ENCODE results near the gene ATG13. TPM values are rescaled to one million over a fixed set of nuclear protein-coding genes. Genes with fewer than 3 reads are reported as not detected.
"Not testable (repeated sequence)": the region's sequence is repeated elsewhere in the genome, so short reads cannot be mapped to it uniquely, and the experiment has no call there.

Gene ATG13
- total RNA-seq, 1 experiment from 2014 or later: 63.5 TPM

DNA sequence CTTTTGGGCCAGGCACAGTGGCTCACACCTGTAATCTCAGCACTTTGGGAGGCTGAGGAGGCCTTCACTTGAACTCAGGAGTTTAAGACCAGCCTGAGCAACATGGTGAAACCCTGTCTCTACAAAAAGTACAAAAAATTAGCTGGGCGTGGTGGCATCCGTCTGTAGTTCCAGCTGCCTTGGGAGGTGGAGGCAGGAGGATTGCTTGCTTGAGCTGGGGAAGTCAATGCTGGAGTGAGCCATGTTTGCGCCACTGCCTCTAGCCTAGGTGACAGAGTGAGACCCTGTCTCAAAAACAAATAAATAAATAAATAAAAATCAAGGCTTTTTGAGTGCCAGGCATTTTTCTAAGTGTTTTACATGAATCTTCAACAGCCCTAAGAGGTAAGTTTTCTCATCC, 53.2 kb downstream of the ATG13 start:
- H3K27me3 ChIP-seq (ENCODE audit: control insufficient read depth, insufficient read depth, low read length); H3K4me3 ChIP-seq (ENCODE audit: insufficient read depth, low read depth, low read length); DNase-seq: not testable (repeated sequence)
- H3K36me3 ChIP-seq (replicated peaks; ENCODE audit: control insufficient read depth, insufficient read depth, low read length): peaks cover 23% of the 10 kb centered on the region

- DNase-seq: no peak
- no peaks in the 10 kb centered on the region for H3K27me3 ChIP-seq (ENCODE audit: control insufficient read depth, insufficient read depth, low read length)
- no peak overlapping the region for H3K4me3 ChIP-seq (ENCODE audit: insufficient read depth, low read depth, low read length)
- H3K36me3 ChIP-seq (replicated peaks; ENCODE audit: control insufficient read depth, insufficient read depth, low read length): peaks cover 23% of the 10 kb centered on the region
Measured at GRCh38 chr11:46671958-46672315, 54.6 kb downstream of the ATG13 start.

DNA sequence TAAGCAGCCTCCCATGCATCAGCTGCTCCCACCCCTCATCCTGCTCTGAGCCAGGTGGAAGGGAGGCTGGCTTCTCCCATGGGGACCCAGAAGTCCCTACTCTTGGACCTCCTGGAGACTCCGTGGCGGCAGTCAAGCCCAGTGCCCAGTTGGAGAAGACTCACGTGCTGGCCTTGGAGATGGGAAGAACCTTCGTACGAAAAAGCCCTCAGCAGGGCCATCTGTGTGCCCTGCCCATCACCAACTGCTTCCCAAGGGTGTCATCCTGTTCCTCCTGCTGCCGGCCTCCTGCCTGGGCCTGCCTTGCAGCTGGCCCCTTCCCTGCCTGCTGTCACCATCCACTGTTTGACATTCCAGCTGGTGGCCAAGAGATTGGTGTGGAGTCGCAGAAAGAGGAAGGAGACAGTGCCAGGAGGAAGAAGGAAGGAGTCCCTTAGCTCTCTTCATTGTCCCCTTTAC, 55.1 kb downstream of the ATG13 start:
- Histone ChIP-seq H3K36me3 (replicated peaks; ENCODE audit: control insufficient read depth, insufficient read depth, low read length) (peaks cover 22% of the 10 kb centered on the region), H3K27me3 (ENCODE audit: control insufficient read depth, insufficient read depth, low read length) (no peaks in the 10 kb centered on the region), H3K4me3 (ENCODE audit: insufficient read depth, low read depth, low read length) (no peak overlapping the region)
- DNase-seq: no peak

DNA sequence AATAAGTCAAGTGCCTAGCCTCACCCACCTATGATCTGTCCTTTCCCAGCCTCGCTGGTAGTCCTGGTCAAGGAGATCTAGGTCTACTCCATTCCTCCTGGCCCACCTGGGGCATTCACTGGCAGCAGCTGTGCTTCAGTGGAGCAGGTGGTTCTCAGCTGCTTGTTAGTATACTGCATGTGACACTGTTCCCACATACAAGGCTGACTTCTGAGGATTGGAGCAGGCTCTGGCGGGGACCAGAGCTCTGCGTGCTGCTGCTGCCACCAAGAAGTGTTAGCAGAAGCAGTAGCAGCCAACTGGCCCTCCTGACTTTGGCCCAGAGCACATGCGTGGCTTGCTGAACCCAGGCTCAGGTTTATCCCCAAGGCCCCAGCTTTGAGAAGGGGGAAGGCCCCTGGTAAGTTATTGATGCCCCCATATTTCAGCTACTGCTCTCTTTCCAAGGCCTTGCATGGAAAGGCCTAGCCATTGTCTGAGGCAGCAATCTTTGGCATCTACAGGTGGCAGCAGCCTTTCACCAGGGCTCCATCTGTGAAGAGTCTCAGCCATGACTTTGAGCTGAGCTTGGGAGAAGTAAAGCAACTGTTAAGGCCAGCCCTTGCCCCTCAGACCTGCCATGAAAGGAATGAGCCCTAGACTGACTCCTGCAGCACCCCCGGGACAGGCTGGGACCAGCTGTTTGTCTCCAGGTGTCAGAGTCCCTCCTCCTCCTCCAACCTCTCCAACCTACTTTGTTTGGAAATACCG, 56.5 kb downstream of the ATG13 start:
- DNase-seq: no peak
- Histone ChIP-seq H3K36me3 (replicated peaks; ENCODE audit: control insufficient read depth, insufficient read depth, low read length) (peaks cover 20% of the 10 kb centered on the region), H3K27me3 (ENCODE audit: control insufficient read depth, insufficient read depth, low read length) (no peaks in the 10 kb centered on the region), H3K4me3 (ENCODE audit: insufficient read depth, low read depth, low read length) (no peak overlapping the region)

- Histone ChIP-seq H3K4me3 (ENCODE audit: insufficient read depth, low read depth, low read length) (no peak overlapping the region), H3K36me3 (replicated peaks; ENCODE audit: control insufficient read depth, insufficient read depth, low read length) (peaks cover 19% of the 10 kb centered on the region), H3K27me3 (ENCODE audit: control insufficient read depth, insufficient read depth, low read length) (no peaks in the 10 kb centered on the region)
- DNase-seq: peak; percentile 96
Measured at GRCh38 chr11:46674463-46675287, 57.3 kb downstream of the ATG13 start.

- H3K4me3 ChIP-seq (ENCODE audit: insufficient read depth, low read depth, low read length): no peak overlapping the region
- no peaks in the 10 kb centered on the region for H3K27me3 ChIP-seq (ENCODE audit: control insufficient read depth, insufficient read depth, low read length)
- no peak for DNase-seq
- H3K36me3 ChIP-seq (replicated peaks; ENCODE audit: control insufficient read depth, insufficient read depth, low read length): peaks cover 17% of the 10 kb centered on the region
Measured at GRCh38 chr11:46675288-46675851, 58.0 kb downstream of the ATG13 start.

DNA sequence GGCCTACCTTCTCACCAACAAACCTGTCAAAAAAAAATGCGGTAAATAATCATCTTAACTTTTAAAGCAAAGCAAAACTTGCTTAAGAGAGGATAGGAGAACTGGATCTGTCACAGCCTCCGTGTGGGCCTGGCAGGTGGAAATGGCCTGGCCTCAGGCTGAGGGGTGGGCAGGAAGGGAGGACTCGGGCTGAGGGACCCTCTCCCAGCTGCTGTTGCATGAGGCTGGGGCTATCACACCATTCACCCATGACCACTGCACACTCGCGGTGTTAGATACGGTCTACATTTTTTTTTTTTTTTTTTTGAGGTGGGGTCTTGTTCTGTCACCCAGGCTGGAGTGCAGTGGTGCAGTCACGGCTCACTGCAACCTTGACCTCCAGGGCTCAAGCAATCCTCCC, 58.6 kb downstream of the ATG13 start:
- DNase-seq: no peak
- no peaks in the 10 kb centered on the region for H3K27me3 ChIP-seq (ENCODE audit: control insufficient read depth, insufficient read depth, low read length)
- peaks cover 13% of the 10 kb centered on the region for H3K36me3 ChIP-seq (replicated peaks; ENCODE audit: control insufficient read depth, insufficient read depth, low read length)
- no peak overlapping the region for H3K4me3 ChIP-seq (ENCODE audit: insufficient read depth, low read depth, low read length)

DNA sequence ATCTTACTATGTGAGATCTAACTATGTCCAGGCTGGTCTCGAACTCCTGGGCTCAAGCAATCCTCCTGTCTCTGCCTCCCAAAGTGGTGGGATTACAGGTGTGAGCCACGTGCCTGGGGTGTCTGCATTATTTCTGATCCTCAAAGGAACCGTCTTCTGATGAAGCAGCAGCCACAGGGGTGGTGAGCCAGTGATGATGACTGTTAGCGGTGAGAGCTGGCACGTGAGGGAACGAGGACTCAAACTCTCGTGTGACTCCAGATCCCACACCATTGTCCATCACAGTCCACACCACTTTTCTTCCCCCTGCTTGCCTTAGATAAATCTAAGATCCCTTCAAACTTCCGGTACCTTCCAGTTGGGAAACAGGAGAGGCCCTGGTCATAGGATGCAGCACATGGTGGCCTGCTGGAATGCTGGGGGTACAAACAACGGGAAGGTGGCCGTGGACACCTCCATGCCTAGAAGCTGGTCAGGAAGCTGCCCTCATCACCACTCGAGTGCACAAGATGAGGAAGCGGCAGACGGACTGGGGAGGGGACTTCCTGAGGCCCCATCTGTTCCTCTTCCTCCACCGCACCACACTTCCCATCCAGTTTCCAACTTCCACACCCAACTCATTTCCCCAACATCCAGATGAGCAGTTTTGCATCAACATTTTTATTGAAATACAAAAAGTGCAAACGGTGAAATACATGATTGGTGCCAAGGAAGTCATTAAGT, 59.2 kb downstream of the ATG13 start:
- H3K27me3 ChIP-seq (ENCODE audit: control insufficient read depth, insufficient read depth, low read length): no peaks in the 10 kb centered on the region
- H3K4me3 ChIP-seq (ENCODE audit: insufficient read depth, low read depth, low read length): no peak overlapping the region
- no peak for DNase-seq
- peaks cover 12% of the 10 kb centered on the region for H3K36me3 ChIP-seq (replicated peaks; ENCODE audit: control insufficient read depth, insufficient read depth, low read length)

GRCh38 chr11:46677169-46677568, 59.8 kb downstream of the ATG13 start:
- Histone ChIP-seq H3K36me3 (replicated peaks; ENCODE audit: control insufficient read depth, insufficient read depth, low read length) (peaks cover 12% of the 10 kb centered on the region), H3K27me3 (ENCODE audit: control insufficient read depth, insufficient read depth, low read length) (no peaks in the 10 kb centered on the region), H3K4me3 (ENCODE audit: insufficient read depth, low read depth, low read length) (no peak overlapping the region)
- DNase-seq: peak; percentile 51

DNA sequence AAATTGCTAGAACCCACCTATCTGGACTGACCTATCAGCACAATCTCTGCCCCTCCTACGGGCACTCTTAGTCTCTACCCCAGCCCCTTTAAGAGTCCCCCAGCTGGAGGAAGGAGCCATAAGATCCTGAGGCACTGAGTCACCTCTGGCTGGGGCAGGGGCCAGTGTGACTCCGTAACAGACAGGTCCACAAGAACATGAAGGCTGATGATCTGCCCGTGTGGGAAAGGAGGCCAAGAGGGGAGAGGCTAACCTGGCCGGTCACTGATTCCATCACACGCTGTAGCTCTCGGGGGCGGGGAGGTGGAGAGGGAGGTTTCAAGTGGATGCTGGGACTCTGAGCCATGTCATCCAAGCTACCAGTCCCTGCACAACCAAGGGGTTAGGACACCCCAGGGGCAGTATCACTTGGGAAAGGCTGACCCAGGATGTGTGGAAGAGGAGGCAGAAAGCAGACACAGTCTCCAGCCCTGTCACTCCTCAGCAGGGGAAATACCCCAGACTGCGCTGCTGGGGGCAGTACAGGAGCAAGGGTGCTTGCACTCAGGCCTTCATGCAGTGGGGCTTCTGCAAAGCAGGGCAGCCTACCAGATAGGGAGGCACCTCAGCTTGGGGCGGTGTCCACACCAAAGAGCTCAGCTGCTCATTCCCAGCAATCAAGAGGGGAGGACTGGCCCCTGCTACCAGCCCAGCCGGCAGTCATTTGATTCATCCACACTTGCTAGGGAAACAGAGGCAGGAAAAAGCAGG, 60.8 kb downstream of the ATG13 start:
- peaks cover 6% of the 10 kb centered on the region for H3K36me3 ChIP-seq (replicated peaks; ENCODE audit: control insufficient read depth, insufficient read depth, low read length)
- no peaks in the 10 kb centered on the region for H3K27me3 ChIP-seq (ENCODE audit: control insufficient read depth, insufficient read depth, low read length)
- DNase-seq: peak; percentile 64
- no peak overlapping the region for H3K4me3 ChIP-seq (ENCODE audit: insufficient read depth, low read depth, low read length)

GRCh38 chr11:46678741-46679130, 61.4 kb downstream of the ATG13 start:
- H3K27me3 ChIP-seq (ENCODE audit: control insufficient read depth, insufficient read depth, low read length): no peaks in the 10 kb centered on the region
- peaks cover 3% of the 10 kb centered on the region for H3K36me3 ChIP-seq (replicated peaks; ENCODE audit: control insufficient read depth, insufficient read depth, low read length)
- DNase-seq: no peak
- no peak overlapping the region for H3K4me3 ChIP-seq (ENCODE audit: insufficient read depth, low read depth, low read length)

DNA sequence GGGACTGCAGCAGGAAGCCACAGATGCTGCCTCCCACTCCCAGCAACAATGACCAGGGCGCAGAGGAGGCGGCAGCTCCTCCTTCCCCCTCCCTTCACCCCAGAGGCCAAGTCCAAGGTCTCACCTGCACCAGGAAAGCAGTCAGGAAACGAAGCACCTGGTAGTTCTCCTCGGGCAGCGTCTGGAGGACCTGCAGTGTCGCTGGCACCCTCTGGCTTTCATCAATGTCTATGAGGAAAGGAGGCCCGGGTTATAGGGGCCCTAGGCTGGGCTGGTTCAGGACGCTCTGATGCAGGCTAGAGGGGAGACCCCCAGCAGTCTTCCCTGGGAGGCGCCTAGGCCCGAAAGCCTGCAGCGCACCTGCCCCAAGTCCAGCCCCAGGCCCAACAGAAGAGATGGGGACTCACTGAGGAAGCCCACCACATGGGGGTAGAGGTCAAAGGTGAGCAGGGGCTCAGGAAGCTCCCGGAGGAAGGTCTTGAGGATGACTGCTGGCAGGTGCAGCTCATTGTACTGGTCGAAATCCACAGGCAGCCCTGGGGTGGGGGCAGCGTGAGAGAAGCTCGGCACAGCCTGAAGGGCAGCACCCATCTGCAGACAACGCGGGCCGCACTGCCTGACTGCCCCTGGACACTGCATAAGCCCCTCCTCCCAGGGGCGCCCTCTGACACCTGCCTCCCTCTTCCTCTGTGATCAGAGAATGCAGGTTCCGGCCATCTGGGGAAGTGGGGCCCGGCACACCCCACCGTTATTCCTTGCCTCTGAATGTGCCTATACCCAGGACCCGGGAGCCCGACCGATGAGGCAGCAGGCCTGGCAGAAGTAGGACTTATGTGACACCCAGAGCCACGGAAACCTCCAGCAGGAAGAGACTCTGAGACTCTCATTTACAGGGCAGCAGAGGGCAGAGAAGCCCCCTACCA, 62.1 kb downstream of the ATG13 start:
- DNase-seq: peak; percentile 44
- no peaks in the 10 kb centered on the region for H3K27me3 ChIP-seq (ENCODE audit: control insufficient read depth, insufficient read depth, low read length)
- peaks cover 3% of the 10 kb centered on the region for H3K36me3 ChIP-seq (replicated peaks; ENCODE audit: control insufficient read depth, insufficient read depth, low read length)
- no peak overlapping the region for H3K4me3 ChIP-seq (ENCODE audit: insufficient read depth, low read depth, low read length)

- no peak for DNase-seq
- no peaks in the 10 kb centered on the region for H3K27me3 ChIP-seq (ENCODE audit: control insufficient read depth, insufficient read depth, low read length)
- H3K4me3 ChIP-seq (ENCODE audit: insufficient read depth, low read depth, low read length): no peak overlapping the region
- H3K36me3 ChIP-seq (replicated peaks; ENCODE audit: control insufficient read depth, insufficient read depth, low read length): peaks cover 3% of the 10 kb centered on the region
Measured at GRCh38 chr11:46680164-46680760, 62.9 kb downstream of the ATG13 start.

All from H7 (cell line).